ENCODE data around the gene ADAMTSL3. TPM values are rescaled to one million over a fixed set of nuclear protein-coding genes. Genes with fewer than 3 reads are reported as not detected.

Gene ADAMTSL3
- total RNA-seq, 1 donor from 2014 or later = 43.3 TPM

DNA sequence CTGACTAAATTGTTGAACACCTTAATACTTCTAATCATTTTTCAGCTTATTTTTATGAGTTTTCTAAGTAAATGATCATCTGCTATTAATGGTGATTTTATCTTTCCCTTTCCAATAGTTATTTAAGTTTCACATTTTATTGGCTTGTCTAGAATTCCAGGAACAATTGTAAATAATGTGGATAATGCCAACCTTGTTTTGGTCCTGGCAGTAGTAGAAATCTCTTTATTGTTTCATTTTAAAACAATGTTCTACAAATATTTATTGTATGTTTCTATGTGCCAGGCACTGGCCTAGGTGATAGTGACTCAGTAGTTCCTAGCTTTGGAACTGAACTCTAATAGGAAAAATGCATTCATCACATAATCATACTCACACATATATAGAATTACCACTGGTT, 264.1 kb downstream of the ADAMTSL3 start:
- Histone ChIP-seq H3K27ac (ENCODE audit: low read depth, low read length) (no peak overlapping the region), H3K27me3 (ENCODE audit: control insufficient read depth in 3 of 3, insufficient read depth in 3 of 3, low read length in 3 of 3) (no peaks in the 10 kb centered on the region), H3K4me1 (ENCODE audit: control insufficient read depth in 3 of 3, insufficient read depth in 3 of 3, low read length in 3 of 3) (no peaks in the 10 kb centered on the region), H3K4me3 (ENCODE audit: low read length in 3 of 3) (no peak overlapping the region), H3K36me3 (ENCODE audit: control insufficient read depth in 3 of 3, insufficient read depth in 3 of 3, low read length in 3 of 3) (peaks cover 0 to 2% (median 0%) of the 10 kb centered on the region in 3 donors), H3K9ac (ENCODE audit: low read depth in 1 of 3, low read length in 3 of 3) (no peak overlapping the region), H3K9me3 (ENCODE audit: control insufficient read depth in 3 of 3, low read length in 3 of 3) (no peaks in the 10 kb centered on the region)

DNA sequence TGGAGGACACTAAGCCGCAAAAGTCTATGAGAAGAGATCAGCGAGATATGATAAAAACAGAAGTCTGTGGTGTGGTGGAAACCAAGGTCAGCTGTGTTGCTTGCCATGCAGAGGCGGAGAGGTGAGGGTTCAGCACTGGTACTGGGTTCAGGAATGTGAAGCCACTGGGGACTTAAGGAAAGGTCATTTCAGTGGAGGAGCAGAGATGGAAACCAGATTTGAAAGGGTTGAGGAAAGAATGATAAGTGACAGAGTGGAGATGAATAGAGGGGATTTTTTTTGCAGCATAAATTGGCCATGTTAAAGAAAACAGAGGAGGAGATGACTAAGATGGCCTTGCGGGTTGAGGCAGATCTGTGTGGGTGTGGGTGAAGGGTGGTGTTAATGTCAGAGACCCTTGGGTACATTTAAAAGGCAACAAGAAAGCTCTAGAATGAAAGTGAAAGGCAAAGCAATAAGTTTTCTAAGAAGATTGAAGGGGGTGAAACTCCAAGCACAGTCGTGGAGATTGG, 265.5 kb downstream of the ADAMTSL3 start:
- Histone ChIP-seq H3K27me3 (ENCODE audit: control insufficient read depth in 3 of 3, insufficient read depth in 3 of 3, low read length in 3 of 3) (no peaks in the 10 kb centered on the region), H3K9ac (ENCODE audit: low read depth in 1 of 3, low read length in 3 of 3) (no peak overlapping the region), H3K9me3 (ENCODE audit: control insufficient read depth in 3 of 3, low read length in 3 of 3) (no peaks in the 10 kb centered on the region), H3K36me3 (ENCODE audit: control insufficient read depth in 3 of 3, insufficient read depth in 3 of 3, low read length in 3 of 3) (no peaks in the 10 kb centered on the region), H3K27ac (ENCODE audit: low read depth, low read length) (no peak overlapping the region), H3K4me3 (ENCODE audit: low read length in 3 of 3) (no peak overlapping the region), H3K4me1 (ENCODE audit: control insufficient read depth in 3 of 3, insufficient read depth in 3 of 3, low read length in 3 of 3) (no peaks in the 10 kb centered on the region)

DNA sequence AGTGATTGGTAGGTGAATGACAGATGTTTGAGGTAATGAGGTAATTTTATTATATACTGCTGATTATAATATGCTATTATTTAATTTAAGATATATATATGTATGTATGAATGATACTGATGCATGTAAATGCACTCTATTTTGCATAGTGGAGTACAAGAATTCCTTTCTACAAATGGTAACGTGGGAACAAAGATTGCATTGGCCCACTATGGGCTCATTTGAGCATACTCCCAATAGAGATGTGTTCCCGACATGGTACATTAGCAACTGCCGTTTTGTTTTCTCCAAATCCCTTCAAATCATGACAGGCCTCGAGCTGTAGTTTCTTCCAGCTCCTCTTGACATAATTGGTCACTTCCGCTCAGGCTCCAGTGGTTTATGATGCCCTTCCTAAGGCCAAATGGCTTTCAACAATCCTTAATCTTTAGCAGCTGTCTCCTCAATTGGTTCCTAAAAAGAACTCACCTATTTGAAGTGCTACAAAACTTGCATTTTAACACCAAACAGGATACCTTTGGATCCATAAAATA, 266.1 kb downstream of the ADAMTSL3 start:
- Histone ChIP-seq H3K4me1 (ENCODE audit: control insufficient read depth in 3 of 3, insufficient read depth in 3 of 3, low read length in 3 of 3) (no peaks in the 10 kb centered on the region), H3K27me3 (ENCODE audit: control insufficient read depth in 3 of 3, insufficient read depth in 3 of 3, low read length in 3 of 3) (no peaks in the 10 kb centered on the region), H3K9me3 (ENCODE audit: control insufficient read depth in 3 of 3, low read length in 3 of 3) (no peaks in the 10 kb centered on the region), H3K27ac (ENCODE audit: low read depth, low read length) (no peak overlapping the region), H3K4me3 (ENCODE audit: low read length in 3 of 3) (no peak overlapping the region), H3K9ac (ENCODE audit: low read depth in 1 of 3, low read length in 3 of 3) (no peak overlapping the region), H3K36me3 (ENCODE audit: control insufficient read depth in 3 of 3, insufficient read depth in 3 of 3, low read length in 3 of 3) (no peaks in the 10 kb centered on the region)

DNA sequence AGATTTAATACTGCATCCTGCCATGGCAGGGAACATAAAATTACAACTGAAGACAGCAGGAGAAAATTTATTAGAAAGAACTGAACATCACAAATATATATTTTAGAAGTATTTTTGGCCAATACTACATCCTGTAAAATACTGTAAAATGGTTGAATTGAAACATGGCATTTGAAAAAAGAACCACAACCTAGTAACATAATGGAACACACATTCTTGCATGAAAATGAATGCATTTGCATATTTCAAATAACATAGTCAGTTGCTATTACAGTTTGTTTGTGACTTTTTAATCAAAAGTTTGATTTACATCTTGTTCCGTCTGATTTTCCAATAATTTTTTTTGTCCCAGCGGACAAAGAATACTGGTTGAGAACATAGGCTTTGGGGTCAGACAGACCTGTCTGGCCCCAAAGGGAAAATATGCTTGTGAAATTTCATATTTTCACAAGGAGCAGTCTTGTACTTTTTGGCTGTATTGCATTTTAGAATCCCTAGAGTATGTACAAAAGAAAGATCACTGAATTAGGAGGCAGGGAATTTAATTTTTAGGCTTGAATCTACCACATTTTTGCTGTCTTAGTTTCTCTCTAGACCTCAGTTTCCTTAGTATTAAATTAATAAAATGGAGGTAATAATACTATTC, 268.8 kb downstream of the ADAMTSL3 start:
- no peak overlapping the region for H3K4me3 ChIP-seq (ENCODE audit: low read length in 3 of 3)
- no peaks in the 10 kb centered on the region for H3K4me1 ChIP-seq (ENCODE audit: control insufficient read depth in 3 of 3, insufficient read depth in 3 of 3, low read length in 3 of 3)
- H3K9ac ChIP-seq (ENCODE audit: low read depth in 1 of 3, low read length in 3 of 3) = no peak overlapping the region
- no peak overlapping the region for H3K27ac ChIP-seq (ENCODE audit: low read depth, low read length)
- no peaks in the 10 kb centered on the region for H3K36me3 ChIP-seq (ENCODE audit: control insufficient read depth in 3 of 3, insufficient read depth in 3 of 3, low read length in 3 of 3)
- H3K27me3 ChIP-seq (ENCODE audit: control insufficient read depth in 3 of 3, insufficient read depth in 3 of 3, low read length in 3 of 3) = no peaks in the 10 kb centered on the region
- H3K9me3 ChIP-seq (ENCODE audit: control insufficient read depth in 3 of 3, low read length in 3 of 3) = no peaks in the 10 kb centered on the region

DNA sequence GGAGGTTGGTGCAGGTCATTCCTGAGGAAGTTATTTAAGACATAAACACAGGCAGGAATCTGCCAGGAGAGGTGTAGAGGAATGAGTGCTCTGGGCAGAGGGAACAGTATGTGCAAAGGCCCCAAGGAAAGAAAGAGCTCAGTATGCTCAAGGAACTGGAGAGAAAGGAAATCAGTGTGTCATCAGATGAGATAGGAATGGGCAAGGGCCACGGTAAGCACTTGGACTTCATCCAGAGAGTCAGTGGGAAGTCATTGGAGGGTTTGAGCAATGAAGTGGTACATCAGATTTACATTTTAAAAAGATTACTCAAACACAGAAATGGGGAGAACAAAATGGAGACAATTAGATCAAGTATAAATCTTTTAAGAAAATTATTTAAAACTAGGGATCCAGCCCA, 272.2 kb downstream of the ADAMTSL3 start:
- peaks cover 0 to 5% (median 4%) of the 10 kb centered on the region in 3 donors for H3K4me1 ChIP-seq (ENCODE audit: control insufficient read depth in 3 of 3, insufficient read depth in 3 of 3, low read length in 3 of 3)
- no peak overlapping the region for H3K9ac ChIP-seq (ENCODE audit: low read depth in 1 of 3, low read length in 3 of 3)
- H3K36me3 ChIP-seq (ENCODE audit: control insufficient read depth in 3 of 3, insufficient read depth in 3 of 3, low read length in 3 of 3) = no peaks in the 10 kb centered on the region
- no peaks in the 10 kb centered on the region for H3K9me3 ChIP-seq (ENCODE audit: control insufficient read depth in 3 of 3, low read length in 3 of 3)
- no peak overlapping the region for H3K4me3 ChIP-seq (ENCODE audit: low read length in 3 of 3)
- H3K27me3 ChIP-seq (ENCODE audit: control insufficient read depth in 3 of 3, insufficient read depth in 3 of 3, low read length in 3 of 3) = no peaks in the 10 kb centered on the region
- H3K27ac ChIP-seq (ENCODE audit: low read depth, low read length) = no peak overlapping the region

DNA sequence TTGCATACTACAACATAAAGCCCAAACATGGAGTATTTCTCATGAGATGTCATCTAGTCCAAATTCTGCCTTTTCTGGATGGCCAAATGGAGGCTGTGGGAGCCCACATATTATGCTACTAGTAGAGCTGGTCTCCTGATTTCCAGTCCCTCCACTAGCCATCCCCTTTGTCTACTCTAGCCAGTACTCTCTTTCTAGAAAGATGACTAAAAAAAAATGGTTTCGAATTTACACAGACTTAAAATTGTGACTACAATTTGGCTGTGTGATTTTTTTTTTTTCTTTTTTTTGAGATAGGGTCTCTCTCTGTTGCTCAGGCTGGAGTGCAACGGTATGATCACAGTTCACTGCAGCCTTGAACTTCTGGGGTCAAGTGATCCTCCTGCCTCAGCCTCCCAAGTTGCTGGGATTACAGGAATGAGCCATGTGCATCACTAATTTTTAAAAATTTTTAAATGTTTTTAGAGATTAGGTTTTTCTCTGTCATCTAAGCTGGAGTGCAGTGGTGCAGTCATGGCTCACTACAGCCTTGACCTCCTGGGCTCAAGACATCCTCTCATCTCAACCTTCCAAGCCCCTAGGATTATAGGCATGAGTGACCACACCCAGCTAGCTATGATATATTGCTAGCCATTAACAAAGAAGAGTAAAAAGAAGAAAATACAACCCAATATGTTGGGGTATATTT, 273.9 kb downstream of the ADAMTSL3 start:
- no peak overlapping the region for H3K27ac ChIP-seq (ENCODE audit: low read depth, low read length)
- H3K36me3 ChIP-seq (ENCODE audit: control insufficient read depth in 3 of 3, insufficient read depth in 3 of 3, low read length in 3 of 3) = no peaks in the 10 kb centered on the region
- H3K27me3 ChIP-seq (ENCODE audit: control insufficient read depth in 3 of 3, insufficient read depth in 3 of 3, low read length in 3 of 3) = no peaks in the 10 kb centered on the region
- no peak overlapping the region for H3K4me3 ChIP-seq (ENCODE audit: low read length in 3 of 3)
- no peaks in the 10 kb centered on the region for H3K9me3 ChIP-seq (ENCODE audit: control insufficient read depth in 3 of 3, low read length in 3 of 3)
- H3K9ac ChIP-seq (ENCODE audit: low read depth in 1 of 3, low read length in 3 of 3) = no peak overlapping the region
- H3K4me1 ChIP-seq (ENCODE audit: control insufficient read depth in 3 of 3, insufficient read depth in 3 of 3, low read length in 3 of 3) = peaks cover 0 to 5% (median 5%) of the 10 kb centered on the region in 3 donors

DNA sequence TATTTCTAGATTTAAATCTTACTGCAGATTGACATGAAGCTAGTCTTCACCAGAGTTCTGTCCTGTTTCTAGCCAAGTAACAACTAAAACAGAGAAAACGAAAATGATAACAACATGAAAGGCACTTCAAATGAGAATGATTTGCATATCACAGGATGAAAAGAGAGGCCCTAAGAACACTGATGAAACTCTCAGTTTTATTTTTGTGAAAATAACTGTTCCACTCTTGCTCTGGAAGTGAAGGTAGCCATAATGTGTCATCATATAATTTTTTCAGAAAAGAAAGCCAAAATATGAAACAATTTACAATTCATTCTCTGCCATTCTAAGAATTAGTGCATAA, 274.4 kb downstream of the ADAMTSL3 start:
- no peaks in the 10 kb centered on the region for H3K36me3 ChIP-seq (ENCODE audit: control insufficient read depth in 3 of 3, insufficient read depth in 3 of 3, low read length in 3 of 3)
- no peak overlapping the region for H3K9ac ChIP-seq (ENCODE audit: low read depth in 1 of 3, low read length in 3 of 3)
- no peak overlapping the region for H3K27ac ChIP-seq (ENCODE audit: low read depth, low read length)
- H3K4me3 ChIP-seq (ENCODE audit: low read length in 3 of 3) = no peak overlapping the region
- no peaks in the 10 kb centered on the region for H3K27me3 ChIP-seq (ENCODE audit: control insufficient read depth in 3 of 3, insufficient read depth in 3 of 3, low read length in 3 of 3)
- H3K4me1 ChIP-seq (ENCODE audit: control insufficient read depth in 3 of 3, insufficient read depth in 3 of 3, low read length in 3 of 3) = peaks cover 0 to 5% (median 5%) of the 10 kb centered on the region in 3 donors
- H3K9me3 ChIP-seq (ENCODE audit: control insufficient read depth in 3 of 3, low read length in 3 of 3) = no peaks in the 10 kb centered on the region

GRCh38 chr15:83928878-83929418, 275.0 kb downstream of the ADAMTSL3 start:
- H3K4me3 ChIP-seq (ENCODE audit: low read length in 3 of 3) = no peak overlapping the region
- H3K27ac ChIP-seq (ENCODE audit: low read depth, low read length) = no peak overlapping the region
- no peaks in the 10 kb centered on the region for H3K27me3 ChIP-seq (ENCODE audit: control insufficient read depth in 3 of 3, insufficient read depth in 3 of 3, low read length in 3 of 3)
- no peak overlapping the region for H3K9ac ChIP-seq (ENCODE audit: low read depth in 1 of 3, low read length in 3 of 3)
- peaks cover 0 to 5% (median 5%) of the 10 kb centered on the region in 3 donors for H3K4me1 ChIP-seq (ENCODE audit: control insufficient read depth in 3 of 3, insufficient read depth in 3 of 3, low read length in 3 of 3)
- H3K9me3 ChIP-seq (ENCODE audit: control insufficient read depth in 3 of 3, low read length in 3 of 3) = no peaks in the 10 kb centered on the region
- no peaks in the 10 kb centered on the region for H3K36me3 ChIP-seq (ENCODE audit: control insufficient read depth in 3 of 3, insufficient read depth in 3 of 3, low read length in 3 of 3)

DNA sequence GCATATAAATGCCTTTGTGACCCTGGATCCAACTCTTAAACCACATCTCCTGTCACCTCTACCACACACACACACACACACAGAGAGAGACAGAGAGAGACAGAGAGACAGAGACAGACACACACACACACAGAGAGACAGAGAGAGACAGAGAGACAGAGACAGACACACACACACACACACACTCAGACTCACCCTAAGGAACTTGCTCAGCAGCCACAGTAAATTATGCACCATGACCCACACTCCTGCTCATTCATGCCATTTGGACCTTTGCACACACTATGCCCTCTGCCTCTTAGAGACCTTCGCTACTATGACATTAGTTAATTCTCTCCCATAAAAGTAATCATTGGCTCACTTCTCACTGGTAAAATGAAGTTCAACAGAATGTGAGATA, 275.7 kb downstream of the ADAMTSL3 start:
- no peaks in the 10 kb centered on the region for H3K27me3 ChIP-seq (ENCODE audit: control insufficient read depth in 3 of 3, insufficient read depth in 3 of 3, low read length in 3 of 3)
- H3K36me3 ChIP-seq (ENCODE audit: control insufficient read depth in 3 of 3, insufficient read depth in 3 of 3, low read length in 3 of 3) = no peaks in the 10 kb centered on the region
- no peak overlapping the region for H3K27ac ChIP-seq (ENCODE audit: low read depth, low read length)

More for the DNA sequence above, 275.7 kb downstream of the ADAMTSL3 start:
- Histone ChIP-seq H3K4me3 (ENCODE audit: low read length in 3 of 3) (no peak overlapping the region), H3K4me1 (ENCODE audit: control insufficient read depth in 3 of 3, insufficient read depth in 3 of 3, low read length in 3 of 3) (peaks cover 0 to 5% (median 5%) of the 10 kb centered on the region in 3 donors), H3K9ac (ENCODE audit: low read depth in 1 of 3, low read length in 3 of 3) (no peak overlapping the region), H3K9me3 (ENCODE audit: control insufficient read depth in 3 of 3, low read length in 3 of 3) (no peaks in the 10 kb centered on the region)

Data from skeletal muscle tissue (tissue), 4 donors.